ENCODE data around the gene MYO5A.

- TF ChIP-seq CTCF (IDR thresholded peaks at IDR 0.05): no peak
- no peak for TF ChIP-seq POLR2A (IDR thresholded peaks at IDR 0.05)
- TF ChIP-seq EP300 (IDR thresholded peaks at IDR 0.05; ENCODE audit: low read depth): no peak
- no peak for TF ChIP-seq POLR2AphosphoS5 (IDR thresholded peaks at IDR 0.05)
Measured at GRCh38 chr15:52307847-52308246, 220.8 kb downstream of the MYO5A start.

Data from transverse colon (tissue), 4 donors.